Stromal cell of bone marrow (primary cell): ENCODE data around the gene XRCC5.

Experiments
- DNase-seq: peaks from one replicate; pipeline ENCODE4 v3.0.0-alpha.2; 2012; ENCODE audit warnings: low read depth

The XRCC5 gene

DNA sequence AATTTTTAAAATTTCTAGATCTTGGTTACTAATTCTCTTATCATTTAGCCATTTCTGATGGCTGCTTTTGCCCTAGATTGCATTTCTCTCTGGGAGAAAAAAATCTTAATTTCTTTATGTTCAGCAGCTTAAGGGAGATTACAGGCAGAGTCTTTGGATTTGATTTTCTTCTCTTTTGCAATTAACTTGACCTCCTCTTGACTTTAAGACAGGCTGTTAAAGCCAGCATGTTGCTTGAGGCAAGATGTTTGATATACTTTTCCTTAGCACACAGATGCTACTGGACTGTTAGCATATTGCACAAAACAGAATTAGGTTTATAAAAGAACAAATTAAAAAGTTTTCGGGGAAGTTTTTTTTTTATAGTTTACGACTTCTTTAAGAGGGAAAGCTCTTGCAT lies 50.0 kb downstream of the XRCC5 start:
- DNase-seq: no peak

DNA sequence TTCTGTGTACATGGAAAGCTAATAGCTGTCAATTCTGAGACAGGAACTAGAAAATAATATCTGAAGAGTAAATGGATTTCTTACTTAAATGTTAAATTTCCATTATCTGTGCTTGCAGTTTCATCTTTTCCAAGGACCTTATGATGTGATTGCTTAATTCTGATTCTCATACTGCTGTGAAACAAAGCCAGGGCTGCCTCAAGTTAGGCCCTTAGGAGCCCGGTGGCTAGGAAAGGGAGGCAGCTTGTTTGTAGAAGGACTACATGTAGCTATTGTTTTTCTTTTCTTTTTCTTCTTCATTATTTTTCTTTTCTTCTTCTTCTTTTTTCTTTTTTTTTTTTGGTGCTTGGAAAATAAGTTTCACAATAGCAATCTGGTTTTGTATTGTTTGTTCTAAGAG lies 50.5 kb downstream of the XRCC5 start:
- DNase-seq: no peak

DNA sequence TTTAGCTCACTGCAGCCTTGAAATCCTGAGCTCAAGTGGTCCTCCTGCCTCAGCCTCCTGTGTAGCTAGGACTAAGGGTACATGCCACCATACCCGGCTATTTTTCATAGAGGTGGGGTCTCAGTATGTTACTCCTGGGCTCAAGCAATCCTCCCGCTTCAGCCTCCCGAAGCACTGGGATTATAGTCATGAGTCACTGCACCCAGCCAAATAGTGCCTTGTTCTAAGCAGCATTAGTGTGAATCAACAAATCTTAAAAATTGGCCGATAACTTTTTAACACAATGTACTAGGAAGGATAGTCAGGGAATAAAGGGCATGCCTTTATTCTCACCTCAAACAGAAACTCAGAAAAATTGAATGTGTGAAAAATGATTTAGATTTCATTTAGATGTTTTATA lies 51.6 kb downstream of the XRCC5 start:
- no peak for DNase-seq

DNA sequence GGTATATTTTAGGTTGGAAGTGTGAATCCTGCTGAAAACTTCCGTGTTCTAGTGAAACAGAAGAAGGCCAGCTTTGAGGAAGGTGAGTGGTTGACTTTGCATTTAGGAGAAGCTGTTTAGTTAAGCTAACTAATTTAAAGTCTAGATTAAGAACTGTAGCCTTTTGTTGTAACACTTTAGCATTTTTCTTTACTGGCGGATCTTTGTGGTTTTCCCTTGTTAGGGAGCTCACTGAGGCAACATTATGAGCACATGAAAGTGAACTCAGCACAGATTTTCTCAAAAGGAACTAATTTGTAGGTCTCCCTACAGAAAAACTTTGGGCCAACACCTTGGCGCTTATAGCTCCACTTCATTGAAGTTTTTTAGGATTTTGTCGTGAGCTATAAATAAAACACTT lies 52.8 kb downstream of the XRCC5 start:
- no peak for DNase-seq

DNA sequence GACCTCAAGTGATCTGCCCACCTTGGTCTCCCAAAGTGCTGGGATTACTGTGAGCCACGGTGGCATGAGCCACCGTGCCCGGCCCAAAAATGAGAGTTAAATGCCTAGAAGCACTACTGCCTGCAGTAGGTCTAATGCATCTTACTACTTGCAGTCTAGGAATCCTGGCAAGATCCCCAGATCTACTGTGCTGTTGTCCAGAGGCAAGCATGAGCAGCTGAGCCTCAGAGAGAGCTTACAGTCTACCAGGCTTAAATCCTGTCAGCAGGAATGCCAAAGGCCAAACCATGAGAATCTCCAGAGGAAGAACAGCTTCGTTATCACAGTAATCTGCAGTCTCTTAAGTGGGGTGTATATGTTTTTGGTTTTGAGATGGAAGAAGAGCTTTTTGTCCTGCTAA lies 54.4 kb downstream of the XRCC5 start:
- DNase-seq: no peak

DNA sequence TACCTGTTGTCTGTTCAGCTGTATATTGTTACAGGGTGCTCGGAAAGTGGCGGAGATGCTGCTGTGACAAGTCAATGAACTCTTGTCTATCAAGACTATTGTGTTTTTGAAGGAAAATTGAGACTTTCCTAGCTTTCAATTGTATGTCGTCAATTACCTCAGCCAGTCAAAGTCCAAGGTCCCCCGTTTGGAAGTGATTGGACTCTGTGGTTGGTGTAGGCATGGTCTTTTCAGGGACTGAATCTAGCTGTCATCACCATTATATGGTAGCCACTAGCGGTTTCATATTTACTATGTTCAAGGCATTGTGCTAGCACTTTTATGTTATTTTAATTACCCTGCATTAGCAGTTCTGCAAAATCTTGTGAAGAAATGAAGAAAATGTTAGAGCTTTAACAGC lies 54.9 kb downstream of the XRCC5 start:
- DNase-seq: no peak

DNA sequence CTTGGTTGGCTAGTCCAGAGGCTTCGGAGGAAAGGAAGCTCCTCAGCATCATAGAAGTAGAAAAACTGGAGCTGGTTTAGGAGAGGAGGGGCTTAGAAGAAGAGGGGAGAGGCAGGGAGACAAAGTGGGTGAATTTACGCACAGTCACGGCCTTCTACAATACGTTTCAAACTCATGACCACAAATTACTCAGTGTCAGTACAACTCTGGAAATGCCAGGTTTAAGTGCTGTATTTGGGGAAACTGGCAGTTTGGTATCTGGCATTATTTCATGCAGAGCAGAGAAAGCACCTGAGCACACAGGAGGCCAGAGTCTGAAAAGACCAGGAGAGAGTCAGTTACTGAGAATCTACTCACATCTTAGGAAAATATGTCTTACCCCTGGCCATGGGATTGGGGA lies 55.4 kb downstream of the XRCC5 start:
- no peak for DNase-seq

DNA sequence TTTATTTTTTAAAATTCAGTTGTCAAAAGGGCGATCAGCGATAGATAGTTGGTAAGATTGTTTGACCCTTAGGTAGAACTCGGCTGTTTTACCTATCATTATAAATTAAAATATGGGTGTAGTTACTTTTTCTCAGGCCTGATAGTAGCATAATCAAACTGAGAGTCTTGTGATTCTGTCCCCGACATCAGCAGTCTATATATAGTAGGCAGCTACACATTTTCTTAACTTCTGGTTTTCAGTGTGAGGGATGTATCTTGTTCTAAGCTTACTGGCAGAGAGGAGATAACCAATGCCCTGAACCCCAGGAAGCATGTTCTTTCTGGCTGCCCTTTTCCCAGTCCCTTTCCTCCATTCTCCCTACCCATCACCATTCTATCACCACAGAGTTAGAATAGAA lies 56.6 kb downstream of the XRCC5 start:
- no peak for DNase-seq

DNA sequence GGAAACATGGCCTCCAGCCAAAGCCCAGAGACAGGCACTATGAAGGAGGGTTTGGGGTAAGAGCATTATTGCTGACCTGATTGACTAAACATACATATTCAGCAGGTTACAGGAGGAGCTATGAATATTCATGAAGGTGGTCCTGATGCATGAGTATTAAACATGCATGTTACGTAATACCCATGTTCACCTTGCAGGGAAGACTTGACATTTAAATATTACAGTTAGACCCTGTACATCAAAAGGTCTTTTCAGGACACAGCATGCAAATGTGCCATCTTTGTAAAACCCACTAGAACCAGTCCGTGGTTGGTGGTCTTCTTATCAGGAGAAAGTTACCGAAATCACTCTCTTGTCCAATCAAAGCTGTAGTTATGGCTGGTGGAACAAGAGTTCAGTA lies 59.9 kb downstream of the XRCC5 start:
- no peak for DNase-seq

DNA sequence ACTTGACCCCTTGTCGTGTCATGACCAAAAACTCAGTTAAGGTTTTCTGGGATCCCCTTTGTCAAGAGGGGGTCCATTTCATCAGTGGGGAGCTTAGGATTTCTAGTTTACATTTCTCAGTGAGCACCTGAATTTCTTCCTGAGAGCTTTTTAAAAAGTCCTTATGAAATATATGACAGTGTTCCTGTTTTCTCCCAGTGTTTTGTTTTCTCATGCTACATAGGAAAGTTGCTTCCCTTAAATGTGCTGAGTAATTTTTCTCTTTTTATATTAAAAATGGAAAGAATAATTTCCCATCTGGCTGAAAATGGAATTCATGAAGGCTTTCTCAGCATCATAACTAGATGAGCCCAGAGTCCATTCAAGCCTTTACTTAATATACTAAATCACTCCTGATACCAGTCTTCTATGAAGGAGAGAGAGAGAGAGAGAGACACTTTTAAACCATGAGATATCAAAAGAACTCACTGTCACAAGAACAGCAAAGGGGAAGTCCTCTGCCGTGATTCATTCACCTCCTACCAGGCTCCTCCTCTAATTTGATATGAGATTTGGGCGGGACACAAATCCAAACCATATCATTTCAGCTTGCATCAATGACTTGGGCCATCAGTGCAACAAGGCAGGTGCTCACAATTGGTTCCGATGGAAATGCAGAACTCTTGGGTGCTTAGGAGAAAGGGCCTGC lies 61.1 kb downstream of the XRCC5 start:
- no peak for DNase-seq

DNA sequence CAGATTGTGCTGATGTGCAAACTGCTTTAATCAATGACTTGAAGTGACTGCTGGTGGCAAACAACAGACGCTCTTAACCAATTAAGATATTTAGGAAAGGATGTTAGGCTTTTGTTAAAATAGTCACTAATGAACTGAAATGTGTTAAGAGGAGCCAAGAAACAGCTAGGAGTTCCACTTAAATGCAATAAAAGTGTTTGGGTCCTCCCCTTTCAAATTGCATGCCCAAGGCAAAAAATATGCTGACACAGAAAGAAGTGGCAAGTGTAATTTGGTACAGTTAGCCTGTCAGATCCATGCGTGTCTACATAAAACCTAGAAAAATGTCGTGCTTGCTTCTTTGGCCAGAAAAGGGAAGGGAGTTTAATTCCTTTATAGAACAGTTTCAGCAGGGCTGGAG lies 61.9 kb downstream of the XRCC5 start:
- no peak for DNase-seq

DNA sequence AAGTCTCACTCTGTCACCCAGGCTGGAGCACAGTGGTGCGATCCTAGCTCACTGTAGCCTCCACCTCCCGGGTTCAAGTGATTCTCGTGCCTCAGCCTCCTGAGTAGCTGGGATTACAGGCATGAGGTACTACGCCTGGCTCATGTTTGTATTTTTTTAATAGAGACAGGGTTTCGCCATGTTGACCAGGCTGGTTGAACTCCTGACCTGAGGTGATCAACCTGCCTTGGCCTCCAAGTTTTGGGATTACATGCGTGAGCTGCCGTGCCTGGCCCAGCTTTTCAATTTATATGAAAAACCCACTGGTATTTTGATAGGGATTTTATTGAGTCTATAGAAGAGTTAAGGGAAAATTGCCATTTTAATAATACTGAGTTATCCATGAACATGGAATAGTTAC lies 63.3 kb downstream of the XRCC5 start:
- DNase-seq: no peak

DNA sequence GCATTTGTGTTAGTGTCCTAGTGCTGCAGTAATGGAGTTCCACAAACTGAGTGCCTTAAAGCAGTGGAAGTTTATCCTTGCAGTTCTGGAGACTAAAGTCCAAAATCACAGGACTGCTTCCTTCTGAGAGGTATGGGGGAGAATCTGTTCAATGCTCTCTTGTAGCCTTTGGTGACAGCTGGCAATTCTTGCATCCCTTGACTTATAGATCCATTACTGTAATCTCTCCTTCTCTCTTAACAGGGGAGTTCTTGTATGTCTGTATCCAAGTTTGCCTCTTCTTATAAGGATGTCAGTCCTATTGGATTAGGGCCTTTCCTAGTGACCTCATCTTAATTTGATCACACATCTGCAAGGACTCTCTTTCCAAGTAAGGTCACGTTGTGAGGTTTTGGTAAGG lies 69.9 kb downstream of the XRCC5 start:
- DNase-seq: no peak

DNA sequence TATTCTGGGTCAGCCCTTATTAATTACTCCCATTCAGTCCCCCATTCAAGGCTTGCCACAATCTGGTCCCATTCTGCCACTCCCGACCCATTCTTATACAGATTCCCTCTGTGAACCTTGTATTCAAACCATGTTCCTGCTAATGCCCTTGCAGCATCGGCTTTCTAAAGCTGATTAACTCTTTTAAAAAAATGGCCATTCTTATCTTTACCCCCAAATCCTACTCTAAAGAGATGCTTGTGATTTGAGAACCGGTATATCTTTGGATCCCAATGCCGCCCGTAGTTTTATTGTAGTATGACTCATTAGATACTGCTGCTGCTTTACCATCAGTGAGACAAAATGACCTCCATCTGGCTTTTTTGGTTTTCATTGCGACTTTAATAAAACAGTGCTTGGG lies 72.2 kb downstream of the XRCC5 start:
- no peak for DNase-seq

DNA sequence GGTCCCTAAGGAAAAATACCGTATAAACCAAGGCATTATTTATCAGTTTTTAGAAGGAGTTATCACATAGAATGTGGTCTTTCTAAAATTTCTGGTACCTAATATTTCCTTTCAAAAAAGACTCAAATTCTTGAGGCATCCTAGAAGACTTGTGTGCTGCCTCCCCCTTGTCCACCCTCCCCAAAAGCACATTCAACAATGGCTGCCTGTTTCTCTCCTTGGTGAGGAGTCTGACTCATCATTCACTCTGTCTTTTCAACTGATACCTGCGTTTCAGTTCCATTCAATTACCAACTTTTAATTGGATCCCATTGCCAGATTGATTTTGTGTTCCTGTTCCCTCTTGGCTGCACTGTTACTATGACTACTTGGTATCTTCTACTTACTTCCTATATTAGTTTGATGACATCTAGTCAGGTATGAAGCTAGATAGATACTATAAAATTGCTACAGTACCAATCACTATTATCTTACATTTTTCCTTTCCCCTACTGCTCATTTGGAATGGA lies 72.9 kb downstream of the XRCC5 start:
- DNase-seq: no peak

DNA sequence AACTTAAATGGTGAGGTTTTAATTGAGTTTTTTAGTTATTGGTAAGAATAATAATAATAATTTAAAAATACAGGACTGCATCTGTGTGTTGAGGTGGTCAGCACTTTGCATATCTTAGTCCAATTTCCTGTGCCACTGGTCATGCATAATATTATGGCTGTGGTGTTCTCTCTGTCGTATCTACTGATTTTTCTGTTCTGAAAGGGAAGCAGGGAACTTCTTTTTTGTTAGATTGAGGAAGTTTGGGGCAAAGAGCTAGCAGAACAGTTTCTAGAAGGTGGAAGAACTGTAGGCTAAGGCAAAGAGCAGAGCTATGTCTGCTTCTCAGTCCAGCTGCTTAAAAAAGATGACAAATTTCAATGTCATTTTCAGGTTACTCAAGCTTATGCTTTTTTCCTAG lies 74.3 kb downstream of the XRCC5 start:
- no peak for DNase-seq

DNA sequence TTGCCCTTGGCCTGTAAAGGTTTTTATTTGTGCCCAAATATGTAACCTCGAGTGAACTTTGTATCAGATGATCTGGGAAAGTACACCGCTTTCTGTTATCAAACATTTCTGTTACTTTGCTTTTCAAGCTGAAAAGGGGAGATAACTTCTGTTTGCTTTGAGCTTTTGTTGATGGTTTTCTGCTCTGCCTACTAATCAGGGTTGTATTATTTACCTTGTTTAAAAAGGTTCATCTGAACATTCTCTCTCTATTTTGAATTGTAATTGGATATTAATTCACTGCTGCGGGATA lies 79.4 kb downstream of the XRCC5 start:
- no peak for DNase-seq

DNA sequence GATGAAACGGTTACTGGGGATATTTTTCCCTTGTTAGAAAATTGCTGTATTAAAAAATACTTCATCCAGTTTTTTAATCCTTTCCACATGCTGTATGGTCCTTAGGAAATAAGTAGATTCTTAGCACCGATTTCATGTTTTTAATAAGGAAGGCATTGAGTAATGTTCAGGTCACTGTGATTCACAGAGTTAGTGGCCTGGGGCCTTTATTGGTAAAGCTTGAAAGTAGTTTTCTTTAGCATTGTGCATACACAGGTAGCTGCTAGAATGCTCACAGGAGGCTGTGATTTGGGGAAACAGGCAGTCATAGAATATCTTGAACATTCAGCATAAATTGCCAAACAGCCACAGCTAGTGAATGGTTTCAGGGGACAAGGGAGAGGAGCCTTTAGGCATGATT lies 79.8 kb downstream of the XRCC5 start:
- DNase-seq: no peak

DNA sequence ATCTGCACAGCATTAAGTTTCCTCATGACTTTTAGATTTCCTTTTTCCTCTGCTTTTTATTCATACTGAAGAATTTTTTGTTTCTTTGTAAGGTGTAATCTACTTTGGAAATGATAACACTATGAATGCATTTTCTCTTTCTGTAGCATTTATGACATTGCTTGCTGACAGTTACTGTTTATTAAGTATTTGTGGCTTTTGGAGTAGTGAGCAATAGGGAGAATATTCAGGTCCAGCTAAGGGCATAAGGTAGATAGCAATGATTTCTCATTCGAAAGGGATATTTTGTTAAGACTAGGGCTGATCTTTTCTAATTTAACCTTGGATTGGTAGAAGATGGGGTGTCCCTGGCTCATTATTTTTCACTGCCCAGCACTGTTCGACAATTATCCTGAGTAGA lies 80.3 kb downstream of the XRCC5 start:
- no peak for DNase-seq

DNA sequence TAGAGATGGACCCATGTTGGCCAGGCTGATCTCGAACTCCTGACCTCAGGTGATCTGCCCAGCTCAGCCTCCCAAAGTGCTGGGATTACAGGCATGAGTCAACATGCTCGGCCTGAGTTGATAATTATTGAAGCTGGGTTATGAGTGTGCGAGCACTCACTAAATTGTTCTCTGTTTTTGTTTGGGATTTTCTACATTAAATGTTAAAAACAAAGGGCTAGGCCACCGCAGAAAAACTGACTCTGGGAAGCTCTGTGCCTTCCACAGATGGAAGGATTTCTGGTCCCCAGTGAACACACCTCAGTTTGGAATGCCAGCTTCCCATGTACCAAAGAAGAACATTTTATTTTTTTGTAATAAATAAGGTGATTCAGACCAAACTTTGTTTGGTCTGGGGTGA lies 83.0 kb downstream of the XRCC5 start:
- no peak for DNase-seq

DNA sequence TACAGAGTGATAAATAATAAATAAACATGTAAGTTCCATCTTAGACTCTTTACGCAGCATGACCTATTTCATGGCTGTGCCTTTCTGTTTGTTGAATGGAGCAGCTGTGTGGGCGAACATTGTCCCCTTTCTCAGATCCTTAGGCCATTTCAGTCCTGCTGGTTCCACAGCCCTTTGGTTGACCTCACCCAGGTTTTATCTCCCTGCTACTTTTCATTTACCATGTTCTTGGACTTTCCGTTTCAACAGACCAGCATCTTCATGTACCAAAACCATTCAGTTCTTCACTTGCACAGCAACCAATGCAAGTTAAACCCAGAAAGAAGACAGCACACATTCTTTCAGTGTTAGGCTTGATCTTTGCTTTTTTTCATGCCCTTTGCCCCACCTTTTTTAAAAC lies 83.8 kb downstream of the XRCC5 start:
- DNase-seq: no peak

DNA sequence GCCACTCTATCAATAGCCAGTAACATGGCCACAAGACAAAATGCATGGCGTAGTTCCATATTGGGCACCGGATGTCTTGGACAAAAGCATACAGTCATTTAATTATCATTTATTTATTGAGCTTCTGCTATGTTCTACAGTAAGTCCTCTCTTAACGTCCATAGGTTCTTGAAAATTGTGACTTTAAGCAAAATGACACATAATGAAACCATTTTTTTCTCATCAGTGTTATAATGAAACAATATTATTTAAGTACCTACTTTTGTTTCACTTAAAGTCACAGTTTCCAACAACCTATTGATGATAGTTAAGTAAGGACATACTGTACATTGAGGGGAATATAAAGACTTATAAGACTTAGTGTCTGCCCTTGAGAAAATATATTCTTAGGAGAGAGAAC lies 84.9 kb downstream of the XRCC5 start:
- no peak for DNase-seq

DNA sequence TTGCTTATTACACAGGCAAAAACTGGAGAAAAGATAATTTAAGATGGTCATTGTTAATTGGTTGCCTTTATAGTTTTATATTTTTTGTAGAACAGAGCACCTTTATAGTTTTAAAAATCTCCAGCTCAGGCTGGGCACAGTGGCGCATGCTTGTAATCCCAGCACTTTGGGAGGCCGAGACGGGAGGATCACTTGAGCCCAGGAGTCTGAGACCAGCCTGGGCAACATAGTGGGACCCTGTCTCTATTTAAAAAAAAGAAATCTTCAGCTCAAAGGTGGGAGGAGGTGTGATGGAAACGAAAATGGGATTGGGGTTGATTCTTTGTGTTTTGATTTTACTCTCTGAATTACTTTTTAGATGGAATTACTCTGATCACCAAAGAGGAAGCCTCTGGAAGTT lies 85.4 kb downstream of the XRCC5 start:
- DNase-seq: no peak

DNA sequence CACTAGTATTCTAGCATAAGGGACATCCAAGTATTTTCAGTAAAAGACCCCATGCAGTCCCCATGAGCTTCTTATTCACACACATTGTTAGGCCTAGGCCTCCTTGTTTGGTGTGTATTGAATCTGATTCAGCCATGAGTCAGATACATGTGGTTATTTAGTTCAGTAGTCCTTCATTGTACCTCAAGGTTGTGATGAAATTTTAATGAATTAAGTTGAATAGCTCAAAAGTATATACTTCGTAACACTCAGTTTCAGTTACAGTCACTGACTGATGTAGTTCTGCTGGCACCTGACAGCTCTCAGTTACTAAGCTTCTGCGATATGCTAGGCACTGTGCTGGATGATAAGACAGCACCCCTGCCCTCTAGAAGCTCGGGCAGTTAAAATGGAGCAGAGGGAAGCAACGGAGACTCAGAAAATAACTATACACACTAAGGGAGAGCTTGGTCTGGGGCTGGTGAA lies 86.4 kb downstream of the XRCC5 start:
- peak; percentile 81 for DNase-seq
